Stimulated activated CD8-positive, alpha-beta memory T cell treated with anti-CD3 and anti-CD28 coated beads, Interleukin-15, amount 100 ng/mL, for 4 hours (primary cell): ENCODE results near the gene ATP1B1.

ENCODE experiments used
- DNase-seq, 2 donors: peaks; one replicate each; pipeline ENCODE4 v3.0.0-alpha.2; 2020; ENCODE audit warnings: low read depth in 2 of 2

Gene ATP1B1

DNA sequence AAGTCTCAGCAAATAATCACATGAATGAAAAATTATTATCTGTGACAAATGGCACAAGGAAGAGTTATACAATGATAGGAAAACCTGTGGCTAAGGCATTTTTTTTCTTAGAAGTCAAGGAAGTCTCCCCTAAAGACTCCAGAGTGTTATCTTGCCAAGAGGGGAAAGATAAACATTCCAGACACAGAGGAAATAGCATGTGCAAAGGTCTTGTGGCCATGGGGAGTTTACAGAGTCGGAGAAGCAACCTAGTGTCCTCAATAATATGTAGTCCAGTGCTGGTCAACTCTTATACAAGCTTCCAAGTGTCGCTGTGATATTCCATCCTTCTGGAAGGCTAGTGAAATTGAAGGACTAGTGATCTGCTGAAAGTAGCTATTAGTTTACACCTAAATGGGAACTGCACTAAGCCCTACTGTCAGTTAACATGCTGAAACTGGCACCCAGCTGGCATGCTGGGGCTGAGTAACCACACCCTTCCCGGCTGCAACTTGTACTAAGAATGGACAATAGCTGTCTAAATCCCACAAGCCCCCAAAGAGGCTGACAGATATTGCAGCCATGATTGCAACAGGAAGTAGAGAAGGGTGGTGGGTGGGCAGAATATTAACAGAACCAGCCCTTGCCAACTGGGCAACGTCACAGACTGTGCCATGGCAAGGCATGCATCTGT, 11.5 kb upstream of the ATP1B1 start:
- DNase-seq = no peak

DNA sequence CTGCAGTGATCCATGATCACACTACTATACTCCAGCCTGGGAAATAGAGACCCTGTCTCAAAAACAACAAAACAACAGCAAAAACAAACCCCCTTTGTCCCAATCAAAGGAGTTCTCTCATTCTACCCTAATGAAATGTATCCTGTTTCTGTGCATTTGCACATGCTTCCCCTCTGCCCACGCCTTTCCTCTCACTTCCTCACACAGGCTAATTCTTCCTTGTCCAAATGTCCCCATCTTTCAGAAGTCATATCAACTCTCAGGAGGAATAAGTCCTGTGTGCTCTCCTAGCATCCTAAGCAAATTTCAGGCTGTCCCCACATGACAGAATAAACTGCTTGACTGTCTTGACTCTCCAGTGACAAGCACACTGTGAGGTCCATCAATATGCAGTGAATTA, 8.1 kb upstream of the ATP1B1 start:
- DNase-seq = no peak

DNA sequence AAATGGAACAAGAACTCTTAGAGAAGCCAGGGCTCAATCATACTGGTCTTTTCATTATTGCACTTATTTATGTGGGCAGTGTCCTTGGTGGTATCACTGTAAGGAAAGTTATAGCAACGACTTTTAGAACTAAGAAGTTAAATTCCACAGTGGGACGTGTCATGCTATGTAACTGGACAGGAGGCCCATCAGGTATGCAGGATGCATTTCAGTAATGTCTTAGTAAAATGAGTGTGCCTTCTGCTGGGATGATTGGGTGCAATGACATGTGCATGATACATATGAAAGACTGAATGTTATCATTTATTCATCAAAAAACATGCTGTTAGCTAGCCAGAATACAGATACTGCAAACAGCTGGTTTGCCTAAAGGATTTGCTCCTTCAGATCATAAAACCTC, 6.9 kb upstream of the ATP1B1 start:
- no peak for DNase-seq

DNA sequence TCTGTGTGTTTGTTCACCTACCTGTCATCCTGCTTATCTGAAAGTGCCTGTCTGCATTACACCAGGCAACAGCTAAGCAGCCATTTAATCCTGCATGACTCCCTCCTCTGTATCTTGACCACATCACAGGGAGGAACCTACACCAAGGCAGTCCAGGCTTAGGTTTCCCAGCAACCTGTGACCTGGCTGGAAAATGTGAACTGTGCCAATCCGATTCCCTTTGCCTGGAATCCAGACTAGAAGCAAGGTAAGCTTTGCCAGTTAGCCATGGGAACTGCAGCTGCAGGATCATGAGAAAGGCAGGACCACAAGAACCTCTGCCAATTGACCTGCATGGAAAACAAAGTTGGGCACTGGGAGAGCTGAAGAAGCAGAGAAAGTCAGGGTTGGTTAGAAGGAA, 6.3 kb upstream of the ATP1B1 start:
- no peak for DNase-seq

DNA sequence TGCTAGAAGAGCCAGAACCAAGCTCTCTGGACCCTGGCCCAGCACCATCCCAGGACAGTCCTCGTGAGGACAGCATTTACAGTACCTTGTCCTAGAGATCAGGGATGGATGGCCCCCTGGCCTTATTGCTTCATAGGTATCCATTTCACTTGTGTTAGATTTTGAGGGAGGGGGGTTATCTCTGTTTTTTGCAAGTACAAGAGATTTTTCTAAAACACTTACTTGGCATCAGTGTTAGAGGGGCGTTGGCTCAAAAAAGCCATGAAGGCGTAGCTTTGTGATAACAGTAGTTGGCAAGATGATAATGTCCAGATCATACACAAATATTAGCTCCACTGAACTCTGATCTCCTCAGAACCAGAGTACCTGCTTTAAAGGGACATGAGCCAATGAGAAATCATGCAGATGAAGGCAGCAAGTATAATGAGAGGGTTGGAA, 5.8 kb upstream of the ATP1B1 start:
- DNase-seq = no peak

DNA sequence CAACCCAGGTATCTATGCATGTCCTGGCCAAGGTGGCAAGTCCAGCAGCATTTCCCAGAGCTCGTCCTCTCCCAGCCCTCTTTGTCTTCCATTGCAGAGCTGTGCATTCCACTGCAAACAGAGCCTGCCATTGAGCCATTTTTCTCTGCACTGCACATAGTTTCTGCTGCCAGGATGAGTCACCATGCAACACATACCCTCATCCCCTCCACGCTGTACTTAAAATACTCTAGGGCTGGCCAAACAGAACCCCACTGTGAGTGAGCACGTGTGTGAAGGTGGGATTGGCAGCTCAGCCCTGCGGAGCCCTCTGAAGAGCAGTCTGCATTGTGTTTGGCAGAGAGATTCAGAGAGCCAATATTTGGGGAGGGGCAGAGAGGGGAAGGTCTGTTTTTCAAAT, 3.9 kb upstream of the ATP1B1 start:
- no peak for DNase-seq

DNA sequence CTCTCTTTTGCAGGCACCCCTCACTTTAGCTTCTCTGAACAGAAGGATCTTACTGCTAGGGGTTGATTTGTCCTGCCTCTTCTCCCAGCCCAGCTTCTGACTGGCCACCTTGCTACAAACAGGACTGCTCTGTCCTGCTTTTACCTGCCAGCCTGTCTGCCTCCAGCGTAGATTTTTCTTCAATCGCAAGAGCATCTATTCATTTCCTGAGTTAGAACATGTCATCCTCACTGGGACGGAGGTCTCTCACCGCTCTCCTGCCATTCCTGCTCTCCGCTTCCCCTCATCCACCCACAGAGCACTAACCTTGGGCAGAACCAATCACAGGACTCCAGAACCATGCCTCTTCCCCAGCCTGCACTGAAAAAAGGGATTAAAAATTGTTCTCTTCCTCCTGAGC, 3.5 kb upstream of the ATP1B1 start:
- DNase-seq = no peak

DNA sequence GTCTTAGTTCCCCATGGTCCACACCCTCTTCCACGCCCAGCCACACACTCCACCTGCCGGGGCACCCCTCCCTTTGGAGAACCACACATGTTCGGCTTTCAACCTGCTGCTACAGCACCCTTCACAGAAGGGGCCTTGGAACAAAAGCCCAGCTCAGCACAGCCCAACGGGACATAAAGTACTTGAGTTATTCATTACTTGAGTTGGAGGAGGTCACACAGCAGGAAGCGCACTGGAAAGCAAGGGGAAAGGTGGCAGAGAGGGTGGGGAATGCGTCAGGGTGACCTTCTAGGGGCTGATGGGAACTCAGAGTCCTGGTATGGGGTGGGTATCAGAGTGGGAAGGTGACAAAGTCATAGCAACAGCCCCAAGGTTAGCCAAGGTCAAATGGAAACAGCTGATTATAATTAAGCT, 3.0 kb upstream of the ATP1B1 start:
- no peak for DNase-seq

DNA sequence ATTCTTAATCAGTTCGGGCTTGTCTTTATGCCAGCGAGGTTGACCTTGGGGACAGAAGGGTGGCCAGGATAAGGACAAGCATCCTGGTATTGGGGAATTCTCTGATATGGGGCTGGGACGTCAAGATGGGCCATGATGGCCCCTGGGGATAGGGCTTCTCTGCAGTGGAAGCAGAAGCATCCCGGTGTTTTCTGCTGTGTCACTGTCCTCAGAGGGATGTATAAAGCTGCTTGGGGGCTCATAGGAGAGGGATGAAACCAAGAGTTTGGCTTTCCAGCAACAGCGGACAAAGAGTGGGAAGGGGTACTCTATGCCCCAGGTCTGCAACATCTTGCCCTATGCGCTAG, 1.4 kb upstream of the ATP1B1 start:
- DNase-seq = no peak

DNA sequence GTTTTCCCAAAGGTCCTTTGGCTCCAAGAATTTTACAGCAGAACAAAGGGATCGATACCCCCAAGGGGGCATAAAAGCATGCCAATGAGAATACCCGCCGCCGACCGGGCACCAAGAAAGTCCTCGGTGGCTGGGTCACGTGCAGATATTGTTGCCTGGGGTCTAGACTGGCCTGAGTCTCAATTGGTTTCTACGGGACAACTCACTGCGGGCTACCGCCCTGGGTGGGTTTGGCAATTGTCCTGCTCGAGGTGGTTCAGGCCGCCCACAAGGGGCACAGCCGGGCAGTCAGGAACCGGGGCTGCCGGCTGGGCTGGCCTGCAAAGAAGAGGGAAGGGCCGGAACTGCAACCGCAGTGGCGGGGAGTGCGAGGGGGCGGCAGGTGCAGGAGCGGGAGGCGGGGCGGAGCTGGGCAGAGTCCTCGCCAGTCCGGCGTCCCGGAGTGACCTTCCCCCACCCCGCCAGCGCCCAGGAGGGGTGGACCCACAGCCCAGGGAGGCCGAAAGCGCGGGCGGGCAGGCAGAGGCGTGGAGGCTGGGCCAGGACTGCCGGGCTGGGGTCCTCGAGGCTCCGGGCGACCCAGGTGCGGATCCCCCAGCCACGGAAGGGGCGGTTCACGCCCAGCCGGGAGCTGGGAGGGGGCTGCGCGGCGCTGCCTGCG, 926 bp upstream of the ATP1B1 start:
- no peak for DNase-seq

DNA sequence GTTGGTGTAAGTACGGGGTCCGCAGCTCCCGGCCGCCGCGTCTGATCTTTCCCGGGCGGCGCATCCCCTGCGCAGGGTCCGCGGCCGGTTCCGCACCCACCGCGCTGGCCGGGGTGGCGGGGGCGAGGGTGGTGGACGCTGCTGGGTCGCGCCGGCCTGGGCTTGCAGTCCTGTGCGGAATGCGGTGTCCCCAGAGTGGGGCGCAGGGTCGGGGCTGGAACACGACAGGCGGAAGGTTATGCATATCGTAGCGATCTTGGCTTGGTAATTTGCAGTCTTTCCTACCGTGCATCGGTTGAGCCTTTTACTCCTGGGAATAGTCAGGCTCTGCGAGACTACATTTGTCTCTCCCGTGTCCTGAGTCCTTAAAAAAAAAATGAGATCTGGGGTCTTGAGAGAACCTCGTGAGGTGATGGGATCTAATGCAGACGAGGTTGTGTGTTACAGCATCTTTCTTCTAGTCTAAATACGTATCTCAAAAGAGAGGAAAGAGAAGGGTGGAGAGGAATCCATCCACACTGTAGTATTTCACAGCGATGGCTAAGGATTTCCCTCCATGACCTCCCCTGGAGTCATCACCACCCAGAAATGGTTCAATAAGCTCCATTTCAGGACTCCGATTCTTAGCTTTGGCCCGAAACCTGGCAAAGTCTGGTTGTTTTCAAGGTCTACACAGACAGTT, 572 bp downstream of the ATP1B1 start:
- no peak for DNase-seq

DNA sequence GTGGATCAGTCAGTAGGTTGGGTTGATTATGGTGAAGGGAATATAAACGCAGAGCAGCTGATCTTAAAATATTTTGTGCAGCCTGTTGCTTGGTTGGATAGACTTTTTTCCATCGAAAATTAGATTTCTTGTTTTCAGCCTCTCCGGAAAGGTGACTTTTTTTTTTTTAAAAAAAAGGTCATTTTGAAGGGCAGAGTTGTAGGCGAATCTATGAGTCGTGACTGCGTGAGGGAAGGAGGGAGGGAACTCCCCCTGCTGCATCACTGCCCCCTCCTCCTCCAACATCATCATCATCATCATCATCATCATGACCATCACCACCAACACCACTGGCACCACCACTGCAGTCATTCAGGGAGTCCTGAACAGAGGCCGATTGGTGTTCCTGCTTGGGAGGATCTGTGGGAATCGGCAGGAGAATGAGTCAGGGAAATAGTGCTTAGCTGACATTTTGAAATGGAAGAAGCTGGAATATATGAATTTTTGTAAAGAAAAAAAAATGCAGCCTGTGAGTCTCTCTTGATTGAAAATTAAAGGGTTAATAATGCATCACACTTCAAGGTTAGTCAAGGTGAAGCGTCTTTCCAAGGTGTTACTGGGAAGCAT, 1.2 kb downstream of the ATP1B1 start:
- no peak for DNase-seq

DNA sequence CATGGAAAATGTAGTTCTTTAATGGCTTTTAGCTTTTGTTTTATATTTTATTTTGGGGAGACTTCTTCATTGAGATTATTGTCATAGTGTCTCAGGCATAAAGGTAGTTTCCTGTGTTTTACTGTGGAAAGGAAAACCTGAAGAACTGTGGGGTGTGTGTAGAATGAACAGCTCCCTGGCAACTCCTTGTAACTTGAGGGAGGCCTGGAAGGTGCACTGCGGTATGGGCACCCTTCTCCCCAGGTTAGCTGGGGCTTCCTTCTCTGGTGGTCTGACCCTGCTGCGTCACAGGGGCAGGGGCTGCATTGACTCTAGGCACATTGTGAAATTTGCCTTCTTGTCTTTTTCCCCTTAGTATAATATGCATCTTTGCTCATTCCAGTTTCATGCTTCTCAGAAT, 1.7 kb downstream of the ATP1B1 start:
- DNase-seq = no peak

DNA sequence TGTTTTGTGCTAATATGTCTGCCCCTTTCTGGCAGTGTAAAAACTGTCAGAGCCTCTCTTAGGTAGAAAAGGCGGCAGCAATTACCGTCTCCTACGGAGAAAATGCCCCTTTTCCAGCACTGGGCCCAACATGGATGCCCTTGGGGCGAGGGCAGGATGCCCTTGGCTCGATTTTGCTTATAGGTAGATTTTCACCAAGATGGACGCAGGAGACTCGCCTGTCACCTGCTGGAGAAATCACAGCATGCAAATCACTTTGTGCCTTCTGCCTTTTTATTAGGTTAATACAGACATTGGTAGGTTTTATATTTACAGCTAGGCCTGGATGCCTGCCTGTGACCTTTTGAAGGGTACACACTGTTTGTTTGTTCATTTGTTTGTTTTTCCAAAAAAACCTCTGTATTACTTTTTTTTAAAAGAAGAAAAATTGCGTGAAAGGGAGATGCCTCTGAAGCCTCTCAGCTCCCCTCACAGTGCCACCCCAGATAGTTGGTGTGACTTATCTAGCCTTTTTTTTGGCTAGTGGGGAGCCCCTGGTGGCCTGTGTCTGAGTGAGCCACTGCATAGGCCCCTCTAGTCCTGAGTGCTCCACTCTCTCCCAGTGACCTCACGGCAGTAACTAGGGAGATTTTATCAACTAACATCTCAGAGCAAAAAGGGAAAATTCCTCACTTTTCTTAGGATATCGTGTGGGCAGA, 2.5 kb downstream of the ATP1B1 start:
- DNase-seq = no peak

DNA sequence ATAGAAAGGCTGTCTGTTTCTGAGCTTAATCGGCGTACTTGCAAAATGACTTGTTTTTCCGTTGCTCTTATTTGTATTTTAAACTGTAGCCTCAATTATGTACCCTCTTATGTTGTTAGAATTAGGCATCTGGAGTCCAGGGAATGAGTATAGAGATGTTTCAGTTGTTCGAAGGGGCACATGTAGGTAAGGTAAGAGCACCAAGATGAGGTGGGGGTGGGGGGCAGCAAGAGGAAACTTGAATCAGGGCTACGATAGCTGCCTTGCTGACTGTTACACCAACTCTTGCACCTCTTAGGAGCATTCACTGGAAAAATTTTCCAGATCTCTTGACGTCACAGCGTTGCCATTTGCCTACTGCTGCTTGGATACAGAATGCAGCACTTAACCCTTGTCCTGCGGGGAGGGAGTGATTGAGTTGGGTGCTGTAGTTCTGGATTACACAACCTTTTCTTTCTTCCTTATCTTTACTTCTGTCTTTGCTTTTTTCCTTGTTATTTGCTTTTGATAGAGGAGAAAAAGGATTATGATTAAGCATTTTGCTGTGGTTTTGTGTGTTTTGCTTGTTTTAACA, 3.2 kb downstream of the ATP1B1 start:
- no peak for DNase-seq

DNA sequence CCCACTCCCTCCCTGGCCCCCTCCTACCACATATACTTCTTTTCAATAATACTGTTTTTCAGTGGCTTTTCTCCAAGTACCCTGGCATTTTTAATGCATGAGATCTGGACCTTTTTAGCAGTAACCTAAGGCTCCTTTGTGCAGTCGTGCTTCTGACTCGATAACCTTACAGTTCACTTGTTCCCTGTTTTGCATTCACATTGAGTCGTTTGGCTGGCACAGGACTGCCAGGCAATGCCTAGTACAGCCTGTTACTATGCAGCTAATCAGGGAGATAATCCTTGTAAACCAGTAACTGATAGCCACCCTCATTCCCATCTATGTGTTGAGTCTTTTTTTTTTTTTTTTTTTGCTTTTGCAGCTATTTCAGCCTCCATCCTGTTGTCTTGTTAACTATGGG, 3.7 kb downstream of the ATP1B1 start:
- DNase-seq = no peak

DNA sequence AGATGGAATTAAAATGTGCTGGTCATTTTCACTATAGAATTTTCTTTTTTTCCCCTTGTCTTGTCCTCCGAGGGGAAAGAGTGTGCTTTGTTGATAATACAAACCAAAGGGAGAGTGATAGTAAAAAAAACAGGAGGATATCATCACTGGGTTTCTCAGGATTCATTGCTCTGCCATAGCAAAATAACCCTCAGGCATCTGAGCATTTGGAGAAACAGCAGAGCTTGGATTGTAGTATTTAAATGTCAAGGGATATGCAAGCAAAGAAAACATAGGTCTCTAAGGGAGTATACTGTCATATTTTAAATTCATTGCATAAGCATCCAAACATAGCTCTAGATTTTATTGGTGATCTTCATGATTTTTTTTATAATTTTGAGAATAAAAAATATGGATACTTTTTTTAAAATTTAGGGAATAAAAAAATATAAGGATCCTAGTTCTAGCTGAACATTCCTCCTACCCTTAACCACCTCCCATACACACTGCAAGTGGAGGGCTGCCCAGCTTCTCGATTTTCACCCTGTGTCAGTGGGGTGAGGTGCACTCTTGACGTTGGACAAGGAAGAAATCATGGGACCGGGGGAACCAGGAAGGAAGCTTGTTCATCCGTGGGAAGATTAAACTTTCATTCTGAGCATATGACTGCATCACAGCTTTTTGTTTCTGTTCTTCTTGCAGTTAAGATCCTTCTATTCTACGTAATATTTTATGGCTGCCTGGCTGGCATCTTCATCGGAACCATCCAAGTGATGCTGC, 4.4 kb downstream of the ATP1B1 start:
- no peak for DNase-seq

DNA sequence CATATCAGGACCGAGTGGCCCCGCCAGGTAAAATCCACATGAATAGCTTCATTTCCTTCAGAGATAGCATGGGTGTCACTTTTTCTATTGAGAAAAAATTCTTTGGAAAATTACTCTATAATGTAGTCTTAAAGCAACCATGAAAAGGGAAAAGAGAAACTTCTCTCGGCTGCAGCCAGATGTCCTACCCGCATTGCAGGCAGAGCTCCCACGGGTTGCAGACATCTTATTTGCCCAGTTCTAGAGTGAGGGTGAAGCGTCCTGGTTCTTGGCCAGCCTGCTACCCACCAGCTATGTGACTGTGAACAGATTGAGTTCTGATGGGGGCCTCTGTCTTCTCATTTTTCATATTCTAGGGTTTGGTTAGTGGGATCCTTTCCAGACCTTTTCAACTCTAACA, 5.0 kb downstream of the ATP1B1 start:
- DNase-seq = no peak

DNA sequence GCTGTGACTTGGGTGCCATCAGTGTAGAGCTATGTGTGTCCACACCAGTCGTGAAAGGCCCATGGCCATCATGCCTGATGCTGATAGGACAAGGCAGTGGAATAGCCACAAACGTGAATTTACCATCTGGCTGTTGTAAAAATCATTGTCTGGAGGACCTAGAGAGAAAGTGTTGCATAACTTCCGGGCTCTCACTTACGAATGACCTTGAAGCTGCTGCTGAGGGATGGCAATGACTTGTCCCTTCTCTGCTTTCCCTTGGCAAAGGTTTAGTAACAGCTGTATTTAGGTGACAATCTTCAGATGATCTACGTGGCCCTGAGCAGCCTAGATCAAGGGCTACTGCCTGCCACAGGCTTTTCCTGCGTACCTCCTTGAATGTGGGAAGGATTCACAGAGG, 5.8 kb downstream of the ATP1B1 start:
- DNase-seq = no peak

DNA sequence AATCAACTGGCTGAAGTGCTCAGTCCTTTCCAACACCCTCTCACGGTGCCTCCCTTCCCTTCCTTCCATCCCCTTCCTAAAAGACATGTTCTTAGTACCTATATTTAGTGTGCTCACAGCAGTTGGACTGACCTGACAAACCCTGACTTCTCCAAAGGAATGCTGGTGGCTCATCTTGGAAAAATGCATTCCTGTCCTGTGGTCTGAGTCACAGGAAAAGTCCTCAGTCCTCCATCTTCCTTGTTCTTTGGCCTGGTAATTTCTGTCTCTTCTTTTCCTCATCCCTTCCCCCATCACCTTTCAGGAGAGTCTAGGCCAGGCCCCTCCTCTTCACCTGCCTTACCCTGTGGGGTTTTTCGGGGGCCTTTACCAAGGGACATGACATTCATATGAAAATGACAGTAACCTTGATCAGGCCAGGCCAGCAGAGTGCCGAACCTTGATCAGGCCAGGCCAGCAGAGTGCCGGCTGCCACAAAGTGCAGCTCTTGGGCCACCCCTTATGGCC, 7.2 kb downstream of the ATP1B1 start:
- DNase-seq = no peak
